GM23338 (cell line): ENCODE data around the gene LRBA. TPM values are rescaled to one million over a fixed set of nuclear protein-coding genes. Genes with fewer than 3 reads are reported as not detected.

Experiments used
- ATAC-seq: fragments of 200-7000 bp; cut with Tn5 transposase; 3 replicates; pipeline ENCODE4 v1.9.1; 2020
- DNase-seq: peaks from one replicate; pipeline ENCODE4 v3.0.0-alpha.2; 2015; ENCODE audit warnings: low spot score
- H2AFZ ChIP-seq: fragments of 200-600 bp; sonication (generic); 2 replicates; pipeline ENCODE4 v1.8.0; 2016; ENCODE audit warnings: antibody characterized with exemption, mild to moderate bottlenecking, moderate library complexity
- H3F3A ChIP-seq: fragments of 200-600 bp; sonication (generic); replicated peaks from 2 replicates; pipeline ENCODE4 v1.8.0; 2017; ENCODE audit warnings: antibody characterized with exemption, mixed run types, low read depth
- H3K27ac ChIP-seq: fragments of 200-600 bp; sonication (generic); 2 replicates; pipeline ENCODE4 v1.6.1; 2016; ENCODE audit warnings: low read depth
- H3K27me3 ChIP-seq: fragments of 200-600 bp; sonication (generic); 2 replicates; pipeline ENCODE4 v1.8.0; 2016; ENCODE audit warnings: mild to moderate bottlenecking, mixed run types, moderate library complexity; ENCODE audit not compliant: insufficient read depth
- H3K36me3 ChIP-seq: fragments of 200-600 bp; sonication (generic); 2 replicates; pipeline ENCODE4 v1.8.0; 2016; ENCODE audit warnings: mild to moderate bottlenecking; ENCODE audit not compliant: insufficient read depth
- H3K4me1 ChIP-seq: fragments of 200-600 bp; sonication (generic); 2 replicates; pipeline ENCODE4 v1.8.0; 2016; ENCODE audit warnings: mild to moderate bottlenecking, moderate library complexity; ENCODE audit not compliant: insufficient read depth
- H3K4me2 ChIP-seq: fragments of 200-600 bp; sonication (generic); 2 replicates; pipeline ENCODE4 v1.7.1; 2017; ENCODE audit warnings: mixed run types
- H3K4me3 ChIP-seq: fragments of 200-600 bp; sonication (generic); 2 replicates; pipeline ENCODE4 v1.6.1; 2016; ENCODE audit warnings: mixed run types
- H3K79me2 ChIP-seq: fragments of 200-600 bp; sonication (generic); replicated peaks from 2 replicates; pipeline ENCODE4 v1.8.0; 2017; ENCODE audit warnings: mild to moderate bottlenecking; ENCODE audit not compliant: insufficient read depth
- H3K9me2 ChIP-seq: fragments of 200-600 bp; sonication (generic); 2 replicates; pipeline ENCODE4 v1.8.0; 2017; ENCODE audit not compliant: insufficient read depth
- H4K20me1 ChIP-seq: fragments of 200-600 bp; sonication (generic); replicated peaks from 2 replicates; pipeline ENCODE4 v1.8.0; 2017; ENCODE audit warnings: mild to moderate bottlenecking; ENCODE audit not compliant: insufficient read depth
- H3K27ac Mint-ChIP-seq: 2 replicates; pipeline ENCODE4 v1.8.0; 2020; ENCODE audit warnings: inconsistent platforms, mild to moderate bottlenecking, moderate library complexity, mixed read lengths
- H3K27me3 Mint-ChIP-seq: 3 replicates; pipeline ENCODE4 v1.8.0; 2022; ENCODE audit warnings: low read depth, mild to moderate bottlenecking, moderate library complexity, mixed read lengths, inconsistent platforms; ENCODE audit not compliant: insufficient read depth, poor library complexity
- H3K36me3 Mint-ChIP-seq: 3 replicates; pipeline ENCODE4 v1.8.0; 2021; ENCODE audit warnings: low read depth, mild to moderate bottlenecking, inconsistent platforms, moderate library complexity, mixed read lengths
- H3K4me1 Mint-ChIP-seq: 3 replicates; pipeline ENCODE4 v1.8.0; 2020; ENCODE audit warnings: mild to moderate bottlenecking, inconsistent platforms, mixed read lengths
- H3K4me3 Mint-ChIP-seq: 3 replicates; pipeline ENCODE4 v1.8.0; 2021; ENCODE audit warnings: moderate library complexity, mild to moderate bottlenecking, inconsistent platforms, mixed read lengths
- H3K9me3 Mint-ChIP-seq: 3 replicates; pipeline ENCODE4 v1.8.0; 2020; ENCODE audit warnings: moderate library complexity, mild to moderate bottlenecking, inconsistent platforms, mixed read lengths
- EZH2 ChIP-seq: fragments of 200-600 bp; sonication (generic); IDR thresholded peaks from one replicate; pipeline ENCODE4 v1.8.0; 2017; ENCODE audit warnings: antibody characterized with exemption, mild to moderate bottlenecking, low read depth; ENCODE audit not compliant: unreplicated experiment
- JUNB ChIP-seq: IDR thresholded peaks from one replicate; pipeline ENCODE4 v1.6.1; 2016; ENCODE audit warnings: antibody characterized with exemption; ENCODE audit not compliant: unreplicated experiment
- STAT1 ChIP-seq: IDR thresholded peaks from one replicate; pipeline ENCODE4 v1.6.1; 2016; ENCODE audit warnings: antibody characterized with exemption; ENCODE audit not compliant: unreplicated experiment
- polyA plus RNA-seq: library from polyadenylated mRNA; unstranded; fragments of >200 nt; fragmentation: Nextera tagmentation; extraction: Ambion mirVana; gene quantifications from 2 replicates; pipeline ENCODE4 v1.2.1, GENCODE V29; 2016
- total RNA-seq: library from RNA; depleted of rRNA; stranded (reverse); fragments of >200 nt; shearing (Covaris generic); gene quantifications from 2 replicates; pipeline ENCODE4 v1.2.3, GENCODE V29; 2014
- TF ChIP-seq, protein P1 (sequence below): IDR thresholded peaks from 2 replicates; pipeline ENCODE4 v1.6.1; 2016; ENCODE audit warnings: antibody characterized with exemption
- TF ChIP-seq, protein P2 (sequence below): IDR thresholded peaks from one replicate; pipeline ENCODE4 v1.6.1; 2018; ENCODE audit warnings: antibody characterized with exemption; ENCODE audit not compliant: unreplicated experiment

The LRBA gene
- total and polyA plus RNA-seq, 2 experiments from 2014 or later: 23.3 to 126 TPM

DNA sequence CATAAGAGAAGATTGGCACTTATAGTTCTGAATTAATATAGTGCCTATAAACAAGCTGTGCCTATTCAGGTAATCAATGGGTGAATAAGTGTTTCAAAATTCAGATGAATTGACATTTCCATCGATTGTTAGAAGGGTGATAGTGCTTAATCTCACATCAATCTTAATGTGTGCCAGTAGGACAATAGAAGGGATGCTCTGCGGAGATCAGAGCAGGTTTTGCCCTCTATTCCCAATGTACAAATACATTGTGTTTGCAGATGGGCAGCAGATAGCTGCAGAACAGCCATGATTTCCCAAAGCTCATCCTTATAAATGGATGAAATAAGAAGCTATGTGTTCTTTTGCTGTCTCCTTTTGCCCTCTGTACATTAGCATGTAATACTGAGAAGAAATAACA, 425.9 kb downstream of the LRBA start:
- Mint-ChIP-seq H3K4me1 (peaks cover 34% of the 10 kb centered on the region), H3K27ac (no peak overlapping the region), H3K4me3 (no peak overlapping the region), H3K36me3 (0 out of 3 replicates have a peak, but pooled peaks cover 5% of the 10 kb centered on the region), H3K27me3 (peaks cover 20% of the 10 kb centered on the region), H3K9me3 (no peaks in the 10 kb centered on the region)
- ATAC-seq (no peak), DNase-seq (no peak)
- TF ChIP-seq, protein P1, sequence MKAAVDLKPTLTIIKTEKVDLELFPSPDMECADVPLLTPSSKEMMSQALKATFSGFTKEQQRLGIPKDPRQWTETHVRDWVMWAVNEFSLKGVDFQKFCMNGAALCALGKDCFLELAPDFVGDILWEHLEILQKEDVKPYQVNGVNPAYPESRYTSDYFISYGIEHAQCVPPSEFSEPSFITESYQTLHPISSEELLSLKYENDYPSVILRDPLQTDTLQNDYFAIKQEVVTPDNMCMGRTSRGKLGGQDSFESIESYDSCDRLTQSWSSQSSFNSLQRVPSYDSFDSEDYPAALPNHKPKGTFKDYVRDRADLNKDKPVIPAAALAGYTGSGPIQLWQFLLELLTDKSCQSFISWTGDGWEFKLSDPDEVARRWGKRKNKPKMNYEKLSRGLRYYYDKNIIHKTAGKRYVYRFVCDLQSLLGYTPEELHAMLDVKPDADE: no peak
- TF ChIP-seq EZH2: no peak
- TF ChIP-seq STAT1: no peak
- TF ChIP-seq, protein P2, sequence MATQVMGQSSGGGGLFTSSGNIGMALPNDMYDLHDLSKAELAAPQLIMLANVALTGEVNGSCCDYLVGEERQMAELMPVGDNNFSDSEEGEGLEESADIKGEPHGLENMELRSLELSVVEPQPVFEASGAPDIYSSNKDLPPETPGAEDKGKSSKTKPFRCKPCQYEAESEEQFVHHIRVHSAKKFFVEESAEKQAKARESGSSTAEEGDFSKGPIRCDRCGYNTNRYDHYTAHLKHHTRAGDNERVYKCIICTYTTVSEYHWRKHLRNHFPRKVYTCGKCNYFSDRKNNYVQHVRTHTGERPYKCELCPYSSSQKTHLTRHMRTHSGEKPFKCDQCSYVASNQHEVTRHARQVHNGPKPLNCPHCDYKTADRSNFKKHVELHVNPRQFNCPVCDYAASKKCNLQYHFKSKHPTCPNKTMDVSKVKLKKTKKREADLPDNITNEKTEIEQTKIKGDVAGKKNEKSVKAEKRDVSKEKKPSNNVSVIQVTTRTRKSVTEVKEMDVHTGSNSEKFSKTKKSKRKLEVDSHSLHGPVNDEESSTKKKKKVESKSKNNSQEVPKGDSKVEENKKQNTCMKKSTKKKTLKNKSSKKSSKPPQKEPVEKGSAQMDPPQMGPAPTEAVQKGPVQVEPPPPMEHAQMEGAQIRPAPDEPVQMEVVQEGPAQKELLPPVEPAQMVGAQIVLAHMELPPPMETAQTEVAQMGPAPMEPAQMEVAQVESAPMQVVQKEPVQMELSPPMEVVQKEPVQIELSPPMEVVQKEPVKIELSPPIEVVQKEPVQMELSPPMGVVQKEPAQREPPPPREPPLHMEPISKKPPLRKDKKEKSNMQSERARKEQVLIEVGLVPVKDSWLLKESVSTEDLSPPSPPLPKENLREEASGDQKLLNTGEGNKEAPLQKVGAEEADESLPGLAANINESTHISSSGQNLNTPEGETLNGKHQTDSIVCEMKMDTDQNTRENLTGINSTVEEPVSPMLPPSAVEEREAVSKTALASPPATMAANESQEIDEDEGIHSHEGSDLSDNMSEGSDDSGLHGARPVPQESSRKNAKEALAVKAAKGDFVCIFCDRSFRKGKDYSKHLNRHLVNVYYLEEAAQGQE: no peak
- no peak for TF ChIP-seq JUNB
- peaks cover 14% of the 10 kb centered on the region for H4K20me1 ChIP-seq
- H3K9me2 ChIP-seq: no peaks in the 10 kb centered on the region
- no peaks in the 10 kb centered on the region for H3F3A ChIP-seq
- no peaks in the 10 kb centered on the region for H3K36me3 ChIP-seq
- no peak overlapping the region for H2AFZ ChIP-seq
- H3K4me3 ChIP-seq: no peak overlapping the region
- no peak overlapping the region for H3K27ac ChIP-seq
- H3K27me3 ChIP-seq: peaks cover 28% of the 10 kb centered on the region
- peaks cover 45% of the 10 kb centered on the region for H3K4me1 ChIP-seq
- H3K79me2 ChIP-seq: no peaks in the 10 kb centered on the region
- H3K4me2 ChIP-seq: no peak overlapping the region

DNA sequence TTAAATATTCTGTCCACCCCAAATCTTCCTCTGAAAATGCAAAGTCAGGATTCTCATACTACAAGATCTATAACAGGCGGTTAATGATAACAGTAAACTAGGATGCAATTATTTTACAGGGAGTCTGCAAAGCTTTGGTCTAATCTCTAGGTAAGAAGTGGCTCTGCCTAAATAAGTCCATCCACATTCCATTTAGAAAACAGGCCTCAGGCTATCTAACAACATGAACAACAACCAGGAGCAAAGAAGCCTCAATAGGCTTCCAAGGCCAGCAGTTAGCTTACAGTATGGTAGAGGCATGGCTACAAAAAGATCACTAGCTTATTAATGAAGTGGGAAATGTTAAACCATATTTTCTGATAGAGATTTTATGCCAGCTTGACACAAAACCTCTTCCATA, 426.8 kb downstream of the LRBA start:
- no peak for ATAC-seq
- peaks cover 40% of the 10 kb centered on the region for H3K4me1 Mint-ChIP-seq

More for the DNA sequence above, 426.8 kb downstream of the LRBA start:
- Histone ChIP-seq H3K27me3 (peaks cover 37% of the 10 kb centered on the region), H3K36me3 (no peaks in the 10 kb centered on the region), H3K4me1 (peaks cover 46% of the 10 kb centered on the region), H3K79me2 (no peaks in the 10 kb centered on the region), H3F3A (no peaks in the 10 kb centered on the region), H3K4me3 (no peak overlapping the region), H4K20me1 (peaks cover 14% of the 10 kb centered on the region), H2AFZ (no peak overlapping the region), H3K27ac (no peak overlapping the region), H3K9me2 (no peaks in the 10 kb centered on the region), H3K4me2 (no peak overlapping the region)
- no peak for DNase-seq
- H3K9me3 Mint-ChIP-seq: no peaks in the 10 kb centered on the region
- H3K27ac Mint-ChIP-seq: no peak overlapping the region
- H3K27me3 Mint-ChIP-seq: peaks cover 29% of the 10 kb centered on the region
- no peak for TF ChIP-seq EZH2
- H3K36me3 Mint-ChIP-seq: 0 out of 3 replicates have a peak, but pooled peaks cover 5% of the 10 kb centered on the region
- H3K4me3 Mint-ChIP-seq: no peak overlapping the region
